Measurements from ENCODE around the gene ATP6V0D1.

GRCh38 chr16:67464565-67464964, 16.4 kb downstream of the ATP6V0D1 start:
- TF ChIP-seq EZH2 (IDR thresholded peaks at IDR 0.05; ENCODE audit: borderline replicate concordance, low read length) (no peak), CTCF (conservative IDR thresholded peaks at IDR 0.05 in 1 of 2, IDR thresholded peaks at IDR 0.05 in 1 of 2; ENCODE audit: extremely low read depth in 1 of 2, insufficient read depth in 1 of 2, low read depth in 1 of 2, low read length in 2 of 2) (no peak)

Measured in mammary epithelial cell (primary cell).